GM12878 (cell line): ENCODE results near the gene MILR1. TPM values are rescaled to one million over a fixed set of nuclear protein-coding genes. Genes with fewer than 3 reads are reported as not detected.
"Not testable (repeated sequence)": the region's sequence is repeated elsewhere in the genome, so short reads cannot be mapped to it uniquely, and the experiment has no call there.

Experiments used
- ATAC-seq: fragments of 200-7000 bp; cut with Tn5 transposase; 3 replicates; pipeline ENCODE4 v1.9.1; 2020; ENCODE audit warnings: mild to moderate bottlenecking, moderate library complexity
- BruUV-seq: library from RNA; stranded (reverse); fragments of 400-500 nt; replicated peaks from 2 replicates; lab custom pipeline; 2021; lab: Mats Ljungman, UMichigan
- CTCF ChIA-PET: fragments of 300-600 bp; sonication (Branson Sonifier 250); formaldehyde crosslinking; extraction: SDS; loops from one replicate; lab custom pipeline; 2021; ENCODE audit warnings: inconsistent platforms; lab: Yijun Ruan, JAX
- POLR2A ChIA-PET: fragments of 350-600 bp; formaldehyde crosslinking; extraction: SDS; loops from one replicate; lab custom pipeline; 2021; ENCODE audit warnings: inconsistent platforms; lab: Charles Lee
- RAD21 ChIA-PET: fragments of 300-600 bp; sonication (Branson Sonifier 250); formaldehyde crosslinking; loops from one replicate; lab custom pipeline; 2023; ENCODE audit warnings: antibody characterized with exemption; ENCODE audit not compliant: unreplicated experiment; lab: Charles Lee
- SMC1A ChIA-PET: fragments of 300-600 bp; sonication (Branson Sonifier 250); formaldehyde crosslinking; loops from one replicate; lab custom pipeline; 2023; ENCODE audit not compliant: unreplicated experiment, uncharacterized antibody; lab: Charles Lee
- DNase-seq: peaks from one replicate; pipeline ENCODE4 v3.0.0-alpha.2; 2011; ENCODE audit warnings: low read depth, low spot score
- FAIRE-seq: peaks from 3 replicates; lab custom pipeline; 2011; peaks lifted over from hg19 to GRCh38; lab: Jason Lieb, UNC
- H2AFZ ChIP-seq: 2 replicates; pipeline ENCODE4 v1.6.0; 2011; ENCODE audit warnings: low read depth, low read length, control low read depth; ENCODE audit not compliant: control insufficient read depth
- H3K27ac ChIP-seq: 2 replicates; pipeline ENCODE4 v1.5.1; 2011; ENCODE audit warnings: control low read depth; ENCODE audit not compliant: control insufficient read depth, insufficient read depth
- H3K27me3 ChIP-seq, 2 experiments: replicated peaks in 1 of 2; 2 replicates each; pipeline versions ENCODE4 v1.6.0 to v1.6.1; 2011; ENCODE audit warnings: low read length in 1 of 2; ENCODE audit not compliant: control insufficient read depth in 2 of 2, insufficient read depth in 2 of 2
- H3K36me3 ChIP-seq, 2 experiments: 2 replicates each; pipeline ENCODE4 v1.5.1; 2011; ENCODE audit warnings: low read length in 1 of 2; ENCODE audit not compliant: control insufficient read depth in 2 of 2, insufficient read depth in 2 of 2
- H3K4me1 ChIP-seq: 2 replicates; pipeline ENCODE4 v1.6.1; 2011; ENCODE audit warnings: mild to moderate bottlenecking, low read length, moderate library complexity, mixed read lengths; ENCODE audit not compliant: control insufficient read depth, insufficient read depth
- H3K4me2 ChIP-seq: 2 replicates; pipeline ENCODE4 v1.6.0; 2011; ENCODE audit warnings: control low read depth; ENCODE audit not compliant: control insufficient read depth, insufficient read depth
- H3K4me3 ChIP-seq: fragments of 200-600 bp; sonication (generic); 2 replicates; pipeline ENCODE4 v1.5.1; 2016
- H3K79me2 ChIP-seq: 2 replicates; pipeline ENCODE4 v1.6.0; 2011; ENCODE audit warnings: low read length; ENCODE audit not compliant: control insufficient read depth, insufficient read depth
- H3K9ac ChIP-seq: 2 replicates; pipeline ENCODE4 v1.8.0; 2011; ENCODE audit warnings: low read length, control low read depth, mixed read lengths; ENCODE audit not compliant: control insufficient read depth, insufficient read depth
- H3K9me3 ChIP-seq: replicated peaks from 3 replicates; pipeline ENCODE4 v1.5.1; 2011; ENCODE audit warnings: mild to moderate bottlenecking, low read length; ENCODE audit not compliant: control insufficient read depth, insufficient read depth
- H4K20me1 ChIP-seq: 2 replicates; pipeline ENCODE4 v1.6.0; 2011; ENCODE audit not compliant: control insufficient read depth, insufficient read depth
- CBX5 ChIP-seq: sonication (generic); IDR thresholded peaks from 2 replicates; pipeline ENCODE4 v1.6.1; 2016; ENCODE audit warnings: low read depth, moderate library complexity, mild to moderate bottlenecking, inconsistent platforms
- FOS ChIP-seq: IDR thresholded peaks from 3 replicates; pipeline ENCODE4 v1.6.1; 2011; ENCODE audit warnings: borderline replicate concordance; ENCODE audit not compliant: insufficient read length; ENCODE audit errors: extremely low read depth
- WGBS: methylation state at CpG from one replicate; pipeline ENCODE4 v1.1.6; 2016; ENCODE audit warnings: low lambda C conversion rate; ENCODE audit not compliant: insufficient replicate concordance, insufficient coverage; ENCODE audit errors: missing lambda C conversion rate; 5-methylcytosine and 5-hydroxymethylcytosine counted together
- in situ Hi-C: fragments of 300-500 bp; cut with MboI; formaldehyde crosslinking; loops from 9 replicates; pipeline ENCODE4 v1.14.3; 2018; ENCODE audit warnings: mixed read lengths
- intact Hi-C: fragments of 100-400 bp; cut with micrococcal nuclease; formaldehyde crosslinking; loops from one replicate; pipeline ENCODE4 v1.14.2; 2022; ENCODE audit not compliant: unreplicated experiment
- polyA plus RNA-seq, 11 experiments: library from polyadenylated mRNA; depleted of rRNA in 4 of 11; unstranded in 6 of 11; stranded (reverse) in 5 of 11; fragments of >200 nt; fragmentation: Nextera tagmentation in 4 of 11; fragmentation: Illumina TruSeq in 1 of 11; extraction: Ambion mirVana in 4 of 11; extraction: Trizol in 1 of 11; gene quantifications; 1 replicate in 1 of 11; 2 replicates in 10 of 11; pipeline versions ENCODE4 v1.2.1 to v1.2.3, GENCODE V29; 2011 to 2016; ENCODE audit warnings: inconsistent platforms in 2 of 11, missing spikeins in 2 of 11, low read depth in 1 of 11
- total RNA-seq, 4 experiments: library from RNA; depleted of rRNA in 3 of 4; stranded (reverse); fragments of >200 nt in 3 of 4; fragmentation: Illumina TruSeq in 1 of 4; extraction: Trizol in 1 of 4; gene quantifications; 2 replicates each; pipeline versions ENCODE4 v1.2.1 to v1.2.3, GENCODE V29; 2013 to 2021

MILR1 gene
- total and polyA plus RNA-seq, 10 of the 15 experiments (the other 5 are each of a cell fraction or from before 2014, with no cell fraction given), result 2.0 to 47.2 (median 17.2) TPM

GRCh38 chr17:64437944-64438525 lies 10.9 kb upstream of the MILR1 start:
- no peak for FAIRE-seq
- H2AFZ ChIP-seq, result no peak overlapping the region
- H3K27me3 ChIP-seq, result no peaks in the 10 kb centered on the region
- H3K9me3 ChIP-seq, result peaks cover 12% of the 10 kb centered on the region; the same call in 2 of the 3 replicates
- 49% methylated on average over 5 of the region's 5 CpGs for WGBS
- POLR2A ChIA-PET, result no interaction called here
- H3K79me2 ChIP-seq, result no peaks in the 10 kb centered on the region
- no peak overlapping the region for H3K4me3 ChIP-seq
- H3K9ac ChIP-seq, result no peak overlapping the region
- no peak overlapping the region for H3K4me2 ChIP-seq
- no TSS peak for BruUV-seq
- H3K36me3 ChIP-seq, result no peaks in the 10 kb centered on the region
- H4K20me1 ChIP-seq, result no peaks in the 10 kb centered on the region
- no peak overlapping the region for H3K27ac ChIP-seq
- SMC1A ChIA-PET, result no interaction called here
- DNase-seq, result no peak
- in situ Hi-C loops, result no loop called here
- ATAC-seq, result no peak
- H3K4me1 ChIP-seq, result peaks cover 14% of the 10 kb centered on the region
- RAD21 ChIA-PET, result no interaction called here
- CTCF ChIA-PET, result interaction anchor here (0.6 to 0.7 kb wide), 3 partner anchors 18 to 152 kb away, joined by 3 read pairs; no protein-coding TSS in a partner anchor
- no peak for TF ChIP-seq FOS
- TF ChIP-seq CBX5, result peak; percentile 76; the same call in 1 of the 2 replicates
- intact Hi-C loops, result no loop called here

- H3K27me3 ChIP-seq, H3K36me3 ChIP-seq, intact Hi-C loops, H4K20me1 ChIP-seq, H3K79me2 ChIP-seq, in situ Hi-C loops, ATAC-seq, DNase-seq, SMC1A ChIA-PET, RAD21 ChIA-PET, H3K9ac ChIP-seq, BruUV-seq, H2AFZ ChIP-seq, H3K4me2 ChIP-seq, FAIRE-seq, H3K27ac ChIP-seq, H3K4me3 ChIP-seq: not testable (repeated sequence)
- ChIA-PET CTCF (interaction anchor here (1.3 kb wide), 1 partner anchor 52 kb away, joined by 4 read pairs; no protein-coding TSS in a partner anchor), POLR2A (interaction anchor here (0.6 to 0.7 kb wide), 2 partner anchors 201 to 546 kb away, joined by 3 to 4 read pairs; no protein-coding TSS in a partner anchor)
- Histone ChIP-seq H3K9me3 (peaks cover 12% of the 10 kb centered on the region; the same call in 2 of the 3 replicates), H3K4me1 (peaks cover 14% of the 10 kb centered on the region)
- WGBS, result 91% methylated on average over 1 of the region's 1 CpG
These were observed 9.4 kb upstream of the MILR1 start for GRCh38 chr17:64439521-64439920.
